ENCODE measurements around the gene VAMP1. TPM values are rescaled to one million over a fixed set of nuclear protein-coding genes. Genes with fewer than 3 reads are reported as not detected.

Gene VAMP1
- total and polyA plus RNA-seq, 2 experiments from 2014 or later: 13.9 to 16.1 TPM

GRCh38 chr12:6438345-6438744 is 32.1 kb downstream of the VAMP1 start:
- no peaks in the 10 kb centered on the region for H3K9me3 Mint-ChIP-seq
- H3K36me3 ChIP-seq (ENCODE audit: insufficient read depth): no peaks in the 10 kb centered on the region
- H3K36me3 Mint-ChIP-seq (ENCODE audit: low read depth): no peaks in the 10 kb centered on the region
- H3K27ac ChIP-seq (ENCODE audit: low read depth): no peak overlapping the region
- H3K4me1 ChIP-seq (ENCODE audit: insufficient read depth): peaks cover 11% of the 10 kb centered on the region
- H3K4me2 ChIP-seq: no peak overlapping the region
- DNase-seq (ENCODE audit: low spot score): no peak
- H3K27ac Mint-ChIP-seq: no peak overlapping the region
- H3K27me3 Mint-ChIP-seq (ENCODE audit: insufficient read depth, low read depth, poor library complexity): peaks cover 5% of the 10 kb centered on the region
- H2AFZ ChIP-seq: no peak overlapping the region
- no peaks in the 10 kb centered on the region for H4K20me1 ChIP-seq (replicated peaks; ENCODE audit: insufficient read depth)
- H3K79me2 ChIP-seq (replicated peaks; ENCODE audit: insufficient read depth): no peaks in the 10 kb centered on the region
- H3K4me3 Mint-ChIP-seq: no peak overlapping the region
- peaks cover 19% of the 10 kb centered on the region for H3K4me1 Mint-ChIP-seq
- no peak overlapping the region for H3K4me3 ChIP-seq
- ATAC-seq: no peak
- TF ChIP-seq STAT1 (IDR thresholded peaks at IDR 0.05; ENCODE audit: unreplicated experiment): no peak
- TF ChIP-seq ETS1 (IDR thresholded peaks at IDR 0.05): no peak
- no peak for TF ChIP-seq POLR2AphosphoS5 (IDR thresholded peaks at IDR 0.05; ENCODE audit: low read depth)
- TF ChIP-seq JUNB (IDR thresholded peaks at IDR 0.05; ENCODE audit: unreplicated experiment): no peak
- TF ChIP-seq ZNF114 (CRISPR knock-in tag; IDR thresholded peaks at IDR 0.05): no peak
- TF ChIP-seq CTCF (conservative IDR thresholded peaks at IDR 0.05; ENCODE audit: low read depth in 2 of 2): no peak
- TF ChIP-seq EZH2 (IDR thresholded peaks at IDR 0.05; ENCODE audit: low read depth, unreplicated experiment): no peak
- TF ChIP-seq, protein P1, sequence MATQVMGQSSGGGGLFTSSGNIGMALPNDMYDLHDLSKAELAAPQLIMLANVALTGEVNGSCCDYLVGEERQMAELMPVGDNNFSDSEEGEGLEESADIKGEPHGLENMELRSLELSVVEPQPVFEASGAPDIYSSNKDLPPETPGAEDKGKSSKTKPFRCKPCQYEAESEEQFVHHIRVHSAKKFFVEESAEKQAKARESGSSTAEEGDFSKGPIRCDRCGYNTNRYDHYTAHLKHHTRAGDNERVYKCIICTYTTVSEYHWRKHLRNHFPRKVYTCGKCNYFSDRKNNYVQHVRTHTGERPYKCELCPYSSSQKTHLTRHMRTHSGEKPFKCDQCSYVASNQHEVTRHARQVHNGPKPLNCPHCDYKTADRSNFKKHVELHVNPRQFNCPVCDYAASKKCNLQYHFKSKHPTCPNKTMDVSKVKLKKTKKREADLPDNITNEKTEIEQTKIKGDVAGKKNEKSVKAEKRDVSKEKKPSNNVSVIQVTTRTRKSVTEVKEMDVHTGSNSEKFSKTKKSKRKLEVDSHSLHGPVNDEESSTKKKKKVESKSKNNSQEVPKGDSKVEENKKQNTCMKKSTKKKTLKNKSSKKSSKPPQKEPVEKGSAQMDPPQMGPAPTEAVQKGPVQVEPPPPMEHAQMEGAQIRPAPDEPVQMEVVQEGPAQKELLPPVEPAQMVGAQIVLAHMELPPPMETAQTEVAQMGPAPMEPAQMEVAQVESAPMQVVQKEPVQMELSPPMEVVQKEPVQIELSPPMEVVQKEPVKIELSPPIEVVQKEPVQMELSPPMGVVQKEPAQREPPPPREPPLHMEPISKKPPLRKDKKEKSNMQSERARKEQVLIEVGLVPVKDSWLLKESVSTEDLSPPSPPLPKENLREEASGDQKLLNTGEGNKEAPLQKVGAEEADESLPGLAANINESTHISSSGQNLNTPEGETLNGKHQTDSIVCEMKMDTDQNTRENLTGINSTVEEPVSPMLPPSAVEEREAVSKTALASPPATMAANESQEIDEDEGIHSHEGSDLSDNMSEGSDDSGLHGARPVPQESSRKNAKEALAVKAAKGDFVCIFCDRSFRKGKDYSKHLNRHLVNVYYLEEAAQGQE (IDR thresholded peaks at IDR 0.05; ENCODE audit: unreplicated experiment): no peak
- peaks cover 8% of the 10 kb centered on the region; the same call in 1 of the 2 replicates for H3F3A ChIP-seq (replicated peaks; ENCODE audit: low read depth)
- H3K9me2 ChIP-seq (ENCODE audit: insufficient read depth): no peaks in the 10 kb centered on the region
- no peaks in the 10 kb centered on the region for H3K27me3 ChIP-seq (ENCODE audit: insufficient read depth)

DNA sequence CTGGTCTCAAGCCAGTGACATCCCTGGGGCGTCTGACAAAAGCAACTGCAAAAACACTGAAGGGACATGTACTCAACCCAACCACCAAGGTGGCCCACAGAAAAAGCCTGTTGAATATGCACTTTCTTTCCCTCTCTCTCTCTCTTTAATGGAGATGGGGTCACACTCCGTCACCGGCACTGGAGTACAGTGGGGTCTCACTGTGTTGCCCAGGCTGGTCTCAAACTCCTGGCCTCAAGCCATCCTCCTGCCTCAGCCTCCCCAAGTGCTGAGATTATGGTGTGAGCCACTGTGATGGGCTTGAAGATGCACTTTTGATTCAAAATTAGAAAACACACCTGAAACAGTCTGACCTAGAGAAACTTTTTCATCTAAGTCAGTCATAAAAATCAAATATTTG is 32.9 kb downstream of the VAMP1 start:
- Mint-ChIP-seq H3K9me3 (no peaks in the 10 kb centered on the region), H3K27me3 (ENCODE audit: insufficient read depth, low read depth, poor library complexity) (peaks cover 4% of the 10 kb centered on the region), H3K4me3 (no peak overlapping the region), H3K27ac (no peak overlapping the region), H3K36me3 (ENCODE audit: low read depth) (no peaks in the 10 kb centered on the region), H3K4me1 (peaks cover 19% of the 10 kb centered on the region)
- Histone ChIP-seq H2AFZ (no peak overlapping the region), H4K20me1 (replicated peaks; ENCODE audit: insufficient read depth) (no peaks in the 10 kb centered on the region), H3K79me2 (replicated peaks; ENCODE audit: insufficient read depth) (no peaks in the 10 kb centered on the region), H3K27ac (ENCODE audit: low read depth) (no peak overlapping the region), H3K36me3 (ENCODE audit: insufficient read depth) (no peaks in the 10 kb centered on the region), H3K27me3 (ENCODE audit: insufficient read depth) (no peaks in the 10 kb centered on the region), H3K9me2 (ENCODE audit: insufficient read depth) (no peaks in the 10 kb centered on the region), H3K4me1 (ENCODE audit: insufficient read depth) (peaks cover 15% of the 10 kb centered on the region), H3F3A (replicated peaks; ENCODE audit: low read depth) (peaks cover 8% of the 10 kb centered on the region; the same call in 1 of the 2 replicates), H3K4me3 (no peak overlapping the region), H3K4me2 (no peak overlapping the region)
- DNase-seq (ENCODE audit: low spot score) (no peak), ATAC-seq (no peak)
- TF ChIP-seq, protein P1 (IDR thresholded peaks at IDR 0.05; ENCODE audit: unreplicated experiment): no peak
- TF ChIP-seq POLR2AphosphoS5 (IDR thresholded peaks at IDR 0.05; ENCODE audit: low read depth) (no peak), EZH2 (IDR thresholded peaks at IDR 0.05; ENCODE audit: low read depth, unreplicated experiment) (no peak), CREB1 (CRISPR knock-in tag; IDR thresholded peaks at IDR 0.05; ENCODE audit: low read depth) (no peak), ZNF331 (CRISPR knock-in tag; IDR thresholded peaks at IDR 0.05; ENCODE audit: low read depth) (no peak), STAT1 (IDR thresholded peaks at IDR 0.05; ENCODE audit: unreplicated experiment) (no peak), JUNB (IDR thresholded peaks at IDR 0.05; ENCODE audit: unreplicated experiment) (no peak), EZH2phosphoT487 (IDR thresholded peaks at IDR 0.05; ENCODE audit: unreplicated experiment) (no peak), CTCF (conservative IDR thresholded peaks at IDR 0.05; ENCODE audit: low read depth in 2 of 2) (no peak)

Data from GM23338 (cell line).